H1 (cell line): ENCODE results near the gene GRIP2. TPM values are rescaled to one million over a fixed set of nuclear protein-coding genes. Genes with fewer than 3 reads are reported as not detected.

Source experiments
- CTCF ChIA-PET: fragments of 300-600 bp; sonication (Branson Sonifier 250); formaldehyde crosslinking; loops from one replicate; lab custom pipeline; 2021; ENCODE audit not compliant: partially characterized antibody; lab: Charles Lee
- POLR2A ChIA-PET: fragments of 300-600 bp; sonication (Branson Sonifier 250); formaldehyde crosslinking; loops from one replicate; lab custom pipeline; 2021; ENCODE audit warnings: inconsistent platforms; ENCODE audit not compliant: partially characterized antibody; lab: Charles Lee
- DNase-seq, 2 experiments: peaks; one replicate each; pipeline versions ENCODE4 v3.0.0 to v3.0.0-alpha.2; 2010 to 2022; ENCODE audit warnings: low spot score in 2 of 2, low read depth in 1 of 2, mixed read lengths in 1 of 2
- FAIRE-seq: peaks from 2 replicates; lab custom pipeline; 2011; peaks lifted over from hg19 to GRCh38; lab: Jason Lieb, UNC
- H2AFZ ChIP-seq: 2 replicates; pipeline ENCODE4 v1.8.1; 2012; ENCODE audit warnings: low read length, inconsistent platforms
- H2AK5ac ChIP-seq: 2 replicates; pipeline ENCODE4 v1.6.1; 2013; ENCODE audit warnings: low read depth, low read length
- H2BK120ac ChIP-seq: replicated peaks from 2 replicates; pipeline ENCODE3; 2013; ENCODE audit warnings: low read depth, low read length, inconsistent platforms
- H2BK12ac ChIP-seq: 2 replicates; pipeline ENCODE4 v1.6.1; 2013; ENCODE audit warnings: low read depth, low read length
- H2BK15ac ChIP-seq: 2 replicates; pipeline ENCODE4 v1.6.1; 2013; ENCODE audit warnings: low read length
- H2BK20ac ChIP-seq: 2 replicates; pipeline ENCODE4 v1.6.1; 2013; ENCODE audit warnings: low read length
- H2BK5ac ChIP-seq: 2 replicates; pipeline ENCODE4 v1.6.1; 2013; ENCODE audit warnings: low read depth, low read length
- H3K14ac ChIP-seq: 2 replicates; pipeline ENCODE4 v1.6.1; 2013; ENCODE audit warnings: inconsistent platforms; ENCODE audit not compliant: insufficient read length
- H3K18ac ChIP-seq: 2 replicates; pipeline ENCODE4 v1.6.1; 2013; ENCODE audit warnings: low read length; ENCODE audit errors: extremely low read depth
- H3K23ac ChIP-seq: 2 replicates; pipeline ENCODE4 v1.6.1; 2013; ENCODE audit warnings: inconsistent platforms; ENCODE audit not compliant: insufficient read length
- H3K23me2 ChIP-seq: 2 replicates; pipeline ENCODE4 v1.6.1; 2013; ENCODE audit warnings: low read depth, low read length
- H3K27ac ChIP-seq: 2 replicates; pipeline ENCODE4 v1.6.1; 2011; ENCODE audit warnings: low read depth, low read length, inconsistent platforms
- H3K27me3 ChIP-seq, 4 experiments: replicated peaks in 1 of 4; 1 replicate in 1 of 4; 2 replicates in 3 of 4; pipeline versions ENCODE4 v1.6.1 to v1.8.1; 2011 to 2013; ENCODE audit warnings: low read length in 3 of 4, mild to moderate bottlenecking in 3 of 4, inconsistent platforms in 2 of 4, mixed read lengths in 2 of 4, moderate library complexity in 1 of 4; ENCODE audit not compliant: control insufficient read depth in 3 of 4, insufficient read depth in 3 of 4; ENCODE audit errors: extremely low read depth in 1 of 4
- H3K36me3 ChIP-seq, 4 experiments: 2 replicates each; pipeline versions ENCODE4 v1.6.1 to v1.8.1; 2011 to 2013; ENCODE audit warnings: mild to moderate bottlenecking in 4 of 4, low read length in 3 of 4, moderate library complexity in 2 of 4, control low read depth in 1 of 4, inconsistent platforms in 1 of 4; ENCODE audit not compliant: insufficient read depth in 4 of 4, control insufficient read depth in 2 of 4
- H3K4ac ChIP-seq: replicated peaks from 2 replicates; pipeline ENCODE3; 2013; ENCODE audit warnings: low read length, low read depth, mixed read lengths, inconsistent platforms; ENCODE audit not compliant: insufficient read length
- H3K4me1 ChIP-seq, 4 experiments: replicated peaks in 1 of 4; 1 replicate in 1 of 4; 2 replicates in 3 of 4; pipeline versions ENCODE4 v1.6.1 to v1.8.1; 2011 to 2013; ENCODE audit warnings: low read length in 3 of 4, inconsistent platforms in 2 of 4, mixed read lengths in 1 of 4; ENCODE audit not compliant: insufficient read depth in 4 of 4, control insufficient read depth in 3 of 4
- H3K4me2 ChIP-seq, 2 experiments: 2 replicates each; pipeline versions ENCODE4 v1.6.1 to v1.8.1; 2011 to 2013; ENCODE audit warnings: low read depth in 2 of 2, low read length in 2 of 2, control low read depth in 1 of 2, inconsistent platforms in 1 of 2, mild to moderate bottlenecking in 1 of 2; ENCODE audit not compliant: insufficient read depth in 1 of 2
- H3K4me3 ChIP-seq, 4 experiments: fragments of 200-600, 300-600 bp in 1 of 4; sonication (generic), shearing (Covaris generic), sonication (Bioruptor Twin) in 1 of 4; 2 replicates each; pipeline versions ENCODE4 v1.5.1 to v1.8.1; 2011 to 2016; ENCODE audit warnings: low read length in 4 of 4, low read depth in 3 of 4, control low read depth in 2 of 4, inconsistent platforms in 2 of 4, mild to moderate bottlenecking in 2 of 4, mixed read lengths in 1 of 4, moderate library complexity in 1 of 4; ENCODE audit not compliant: insufficient read depth in 2 of 4; ENCODE audit errors: extremely low read depth in 1 of 4
- H3K56ac ChIP-seq: replicated peaks from 2 replicates; pipeline ENCODE3; 2013; ENCODE audit warnings: low read depth, mild to moderate bottlenecking, mixed read lengths, low read length, inconsistent platforms; ENCODE audit not compliant: insufficient read length
- H3K79me1 ChIP-seq: 2 replicates; pipeline ENCODE4 v1.6.1; 2013; ENCODE audit warnings: low read depth, low read length, control low read depth
- H3K79me2 ChIP-seq, 2 experiments: 2 replicates each; pipeline versions ENCODE4 v1.6.1 to v1.8.1; 2012 to 2013; ENCODE audit warnings: low read length in 2 of 2, mild to moderate bottlenecking in 2 of 2, inconsistent platforms in 1 of 2; ENCODE audit not compliant: insufficient read depth in 2 of 2, control insufficient read depth in 1 of 2
- H3K9ac ChIP-seq, 4 experiments: replicated peaks in 1 of 4; 1 replicate in 1 of 4; 2 replicates in 3 of 4; pipeline versions ENCODE4 v1.6.1 to v1.8.1; 2011 to 2013; ENCODE audit warnings: low read depth in 3 of 4, low read length in 3 of 4, control low read depth in 2 of 4, mild to moderate bottlenecking in 2 of 4, moderate library complexity in 2 of 4, inconsistent platforms in 1 of 4; ENCODE audit errors: extremely low read depth in 1 of 4
- H3K9me3 ChIP-seq, 2 experiments: 2 replicates each; pipeline versions ENCODE4 v1.6.1 to v1.8.1; 2012 to 2013; ENCODE audit warnings: mild to moderate bottlenecking in 2 of 2, moderate library complexity in 2 of 2, control low read depth in 1 of 2, inconsistent platforms in 1 of 2, low read depth in 1 of 2, low read length in 1 of 2, mixed read lengths in 1 of 2; ENCODE audit not compliant: insufficient read depth in 2 of 2
- H4K20me1 ChIP-seq, 2 experiments: replicated peaks in 1 of 2; 2 replicates each; pipeline versions ENCODE3 to v1.8.1; 2011 to 2013; ENCODE audit warnings: inconsistent platforms in 2 of 2, low read length in 2 of 2, mild to moderate bottlenecking in 1 of 2; ENCODE audit not compliant: insufficient read depth in 2 of 2, control insufficient read depth in 1 of 2
- H4K5ac ChIP-seq: 2 replicates; pipeline ENCODE4 v1.6.1; 2013; ENCODE audit warnings: low read length, low read depth, mixed read lengths, inconsistent platforms; ENCODE audit not compliant: insufficient read length
- H4K8ac ChIP-seq: 2 replicates; pipeline ENCODE4 v1.8.0; 2013; ENCODE audit warnings: mild to moderate bottlenecking, moderate library complexity, low read length, inconsistent platforms; ENCODE audit not compliant: insufficient read depth; ENCODE audit errors: extremely low read depth
- H4K91ac ChIP-seq: replicated peaks from 2 replicates; pipeline ENCODE3; 2013; ENCODE audit warnings: low read length, mixed read lengths, inconsistent platforms; ENCODE audit not compliant: insufficient read length
- CTCF ChIP-seq, 3 experiments: IDR thresholded peaks; 1 replicate in 2 of 3; 2 replicates in 1 of 3; pipeline versions ENCODE4 v1.5.1 to v1.6.1; 2011; ENCODE audit warnings: low read length in 3 of 3, mild to moderate bottlenecking in 3 of 3, inconsistent platforms in 2 of 3, low read depth in 1 of 3, moderate library complexity in 1 of 3; ENCODE audit not compliant: insufficient read depth in 1 of 3; ENCODE audit errors: control extremely low read depth in 1 of 3
- KDM1A ChIP-seq: fragments of 200-600, 300-600 bp; sonication (generic); IDR thresholded peaks from 2 replicates; pipeline ENCODE4 v1.7.1; 2016; ENCODE audit warnings: mild to moderate bottlenecking, low read length, borderline replicate concordance
- SUZ12 ChIP-seq: fragments of 200-600 bp; sonication (generic); IDR thresholded peaks from 2 replicates; pipeline ENCODE4 v1.6.1; 2012; ENCODE audit warnings: mild to moderate bottlenecking, inconsistent platforms, low read length, moderate library complexity, mixed read lengths
- WGBS, 2 experiments: shearing (Covaris generic) in 1 of 2; methylation state at CpG; one replicate each; pipeline versions ENCODE4 v1.1.6 to v1.1.7; 2013 to 2015; ENCODE audit warnings: low lambda C conversion rate in 2 of 2, mixed read lengths in 2 of 2, inconsistent platforms in 1 of 2, low coverage in 1 of 2, missing lambda C conversion rate in 1 of 2; ENCODE audit not compliant: insufficient replicate concordance in 2 of 2, insufficient coverage in 1 of 2, insufficient read length in 1 of 2; ENCODE audit errors: extremely low coverage in 1 of 2, missing lambda C conversion rate in 1 of 2; 5-methylcytosine and 5-hydroxymethylcytosine counted together
- polyA plus RNA-seq, 7 experiments: library from polyadenylated mRNA; depleted of rRNA in 3 of 7; stranded (reverse) in 5 of 7; unstranded in 2 of 7; fragments of >200 nt in 5 of 7; fragments of 200-250 nt in 2 of 7; gene quantifications; 1 replicate in 5 of 7; 2 replicates in 1 of 7; 4 replicates in 1 of 7; pipeline versions ENCODE4 v1.2.1 to v1.2.3, GENCODE V29; 2011 to 2013; ENCODE audit warnings: missing spikeins in 2 of 7, mixed read lengths in 2 of 7
- total RNA-seq: library from RNA; stranded (reverse); fragmentation: NEBNext Ultra II Directional; extraction: Animal tissue kit (Norgen Biotek cat#: 25700); gene quantifications from 2 replicates; pipeline ENCODE4 v1.2.1, GENCODE V29; 2021

The GRIP2 gene
- total and polyA plus RNA-seq, 2 of the 8 experiments (the other 6 are each of a cell fraction or from before 2014, with no cell fraction given): 2.5 to 6.4 TPM

DNA sequence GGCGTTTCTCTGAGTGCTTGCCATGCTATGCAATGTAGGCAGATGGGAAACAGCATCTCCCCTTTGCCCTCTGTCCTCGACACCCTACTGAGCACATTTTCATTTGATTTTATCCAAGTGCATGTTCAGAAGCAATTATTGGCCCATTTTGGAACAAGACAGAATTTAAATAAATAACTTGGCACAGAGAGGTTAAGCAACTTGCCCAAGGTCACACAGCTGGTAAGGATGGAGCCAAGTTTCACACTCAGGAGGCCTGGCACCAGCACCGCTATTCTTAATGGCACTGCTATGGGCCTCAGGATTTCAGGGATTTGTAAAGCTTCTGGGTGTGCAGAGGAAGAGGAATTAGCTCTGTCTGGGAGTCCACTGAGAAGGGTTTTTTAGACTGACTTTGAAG is 2.5 kb upstream of the GRIP2 start:
- H2BK5ac ChIP-seq: no peak overlapping the region

More for the DNA sequence above, 2.5 kb upstream of the GRIP2 start:
- no peaks in the 10 kb centered on the region for H4K20me1 ChIP-seq
- H3K79me1 ChIP-seq: no peaks in the 10 kb centered on the region
- no peak overlapping the region for H3K27ac ChIP-seq
- FAIRE-seq: no peak
- no peaks in the 10 kb centered on the region for H3K27me3 ChIP-seq
- no peak overlapping the region for H2BK12ac ChIP-seq
- no peak overlapping the region for H2AK5ac ChIP-seq
- TF ChIP-seq KDM1A: peak; percentile 62; the same call in 1 of the 2 replicates
- TF ChIP-seq CTCF (IDR thresholded peaks at IDR 0.05; ENCODE audit: control extremely low read depth in 1 of 3, insufficient read depth in 1 of 3, low read depth in 1 of 3, low read length in 3 of 3): no peak
- TF ChIP-seq SUZ12: no peak
- TF ChIP-seq, all 59 proteins: peak for 1
- Histone ChIP-seq H3K23me2 (no peaks in the 10 kb centered on the region), H4K91ac (no peak overlapping the region), H3K9me3 (no peaks in the 10 kb centered on the region), H3K18ac (no peak overlapping the region), H4K5ac (no peak overlapping the region), H3K4me2 (no peak overlapping the region), H3K36me3 (no peaks in the 10 kb centered on the region), H3K4me3 (no peak overlapping the region), H2AFZ (no peak overlapping the region), H2BK15ac (no peak overlapping the region), H3K23ac (no peak overlapping the region), H3K4ac (no peak overlapping the region), H2BK120ac (no peak overlapping the region), H3K56ac (no peak overlapping the region), H3K4me1 (peaks cover 0 to 11% (median 7%) of the 10 kb centered on the region in 4 experiments; a peak in 5 of 7 replicates), H4K8ac (no peak overlapping the region), H2BK20ac (no peak overlapping the region), H3K9ac (no peak overlapping the region), H3K14ac (no peak overlapping the region), H3K79me2 (no peaks in the 10 kb centered on the region)
- ChIA-PET POLR2A (interaction anchor here (1.1 to 1.7 kb wide), 2 partner anchors 8 to 10 kb away, joined by 4 read pairs; no protein-coding TSS in a partner anchor), CTCF (interaction anchor here (1.3 to 13.1 kb wide), 7 partner anchors 7 to 307 kb away, joined by 4 to 280 read pairs (median 9); partner anchors contain the start of gene GRIP2)
- no peak for DNase-seq
- 93% methylated on average over 3 of the region's 3 CpGs; no CpG with 5 or more reads in 1 of the 2 experiments for WGBS, 2 experiments
